ENCODE measurements around the gene MAF. TPM values are rescaled to one million over a fixed set of nuclear protein-coding genes. Genes with fewer than 3 reads are reported as not detected.

Gene MAF
- total RNA-seq, 2 experiments from 2014 or later, result 36.0 to 36.2 TPM

GRCh38 chr16:79628988-79629387, 28.5 kb upstream of the MAF start:
- Histone ChIP-seq H3K4me3 (ENCODE audit: low read length) (no peak overlapping the region), H3K4me1 (ENCODE audit: insufficient read depth, low read length) (peaks cover 18% of the 10 kb centered on the region), H3K27me3 (ENCODE audit: control insufficient read depth in 1 of 2, insufficient read depth in 2 of 2, low read length in 2 of 2) (no peaks in the 10 kb centered on the region), H3K36me3 (ENCODE audit: insufficient read depth, low read length) (no peaks in the 10 kb centered on the region), H3K27ac (ENCODE audit: low read depth in 1 of 2, low read length in 2 of 2) (no peak overlapping the region), H3K9me3 (ENCODE audit: control insufficient read depth in 1 of 2, insufficient read depth in 1 of 2, low read length in 2 of 2) (no peaks in the 10 kb centered on the region)
- ATAC-seq (ENCODE audit: poor library complexity) (no peak), DNase-seq (no peak)
- ChIA-PET POLR2A (no interaction called here), CTCF (no interaction called here)
- H3K36me3 Mint-ChIP-seq (ENCODE audit: low read depth), result no peaks in the 10 kb centered on the region
- H3K27ac Mint-ChIP-seq, result no peak overlapping the region
- H3K4me3 Mint-ChIP-seq, result no peak overlapping the region
- no peak for TF ChIP-seq CTCF (IDR thresholded peaks at IDR 0.05)
- H3K9me3 Mint-ChIP-seq, result no peaks in the 10 kb centered on the region
- H3K27me3 Mint-ChIP-seq, result no peaks in the 10 kb centered on the region
- intact Hi-C loops (cut with DNase I, micrococcal nuclease), result no loop called here
- peaks cover 10% of the 10 kb centered on the region for H3K4me1 Mint-ChIP-seq (ENCODE audit: low read depth)

- Histone ChIP-seq H3K36me3 (ENCODE audit: insufficient read depth, low read length) (no peaks in the 10 kb centered on the region), H3K4me3 (ENCODE audit: low read length) (no peak overlapping the region), H3K4me1 (ENCODE audit: insufficient read depth, low read length) (peaks cover 18% of the 10 kb centered on the region), H3K27ac (ENCODE audit: low read depth in 1 of 2, low read length in 2 of 2) (no peak overlapping the region), H3K27me3 (ENCODE audit: control insufficient read depth in 1 of 2, insufficient read depth in 2 of 2, low read length in 2 of 2) (no peaks in the 10 kb centered on the region), H3K9me3 (ENCODE audit: control insufficient read depth in 1 of 2, insufficient read depth in 1 of 2, low read length in 2 of 2) (no peaks in the 10 kb centered on the region)
- ChIA-PET POLR2A (no interaction called here), CTCF (no interaction called here)
- intact Hi-C loops (cut with DNase I, micrococcal nuclease), result no loop called here
- TF ChIP-seq CTCF (IDR thresholded peaks at IDR 0.05), result no peak
- Mint-ChIP-seq H3K4me1 (ENCODE audit: low read depth) (peaks cover 10% of the 10 kb centered on the region), H3K36me3 (ENCODE audit: low read depth) (no peaks in the 10 kb centered on the region), H3K27ac (no peak overlapping the region), H3K4me3 (no peak overlapping the region), H3K27me3 (no peaks in the 10 kb centered on the region), H3K9me3 (no peaks in the 10 kb centered on the region)
- DNase-seq, result peak in 7 of 14 experiments; percentile 8 to 52 (median 31)
- ATAC-seq (ENCODE audit: poor library complexity), result no peak
Measured at GRCh38 chr16:79628501-79628975, 28.0 kb upstream of the MAF start.

- Mint-ChIP-seq H3K4me3 (no peak overlapping the region), H3K36me3 (ENCODE audit: low read depth) (no peaks in the 10 kb centered on the region), H3K4me1 (ENCODE audit: low read depth) (peaks cover 10% of the 10 kb centered on the region), H3K27ac (no peak overlapping the region), H3K9me3 (no peaks in the 10 kb centered on the region), H3K27me3 (no peaks in the 10 kb centered on the region)
- H3K27ac ChIP-seq (ENCODE audit: low read depth in 1 of 2, low read length in 2 of 2), result no peak overlapping the region
- ATAC-seq (ENCODE audit: poor library complexity) (no peak), DNase-seq (no peak)
- TF ChIP-seq CTCF (IDR thresholded peaks at IDR 0.05), result no peak
- ChIA-PET POLR2A (no interaction called here), CTCF (no interaction called here)
- H3K4me1 ChIP-seq (ENCODE audit: insufficient read depth, low read length), result peaks cover 15% of the 10 kb centered on the region
- no peaks in the 10 kb centered on the region for H3K36me3 ChIP-seq (ENCODE audit: insufficient read depth, low read length)
- H3K9me3 ChIP-seq (ENCODE audit: control insufficient read depth in 1 of 2, insufficient read depth in 1 of 2, low read length in 2 of 2), result no peaks in the 10 kb centered on the region
- no peaks in the 10 kb centered on the region for H3K27me3 ChIP-seq (ENCODE audit: control insufficient read depth in 1 of 2, insufficient read depth in 2 of 2, low read length in 2 of 2)
- H3K4me3 ChIP-seq (ENCODE audit: low read length), result no peak overlapping the region
- intact Hi-C loops (cut with DNase I, micrococcal nuclease), result no loop called here
Measured at GRCh38 chr16:79627092-79627491, 26.6 kb upstream of the MAF start.

All from CD4-positive, alpha-beta T cell (primary cell).